SK-N-MC (cell line): ENCODE measurements around the gene SLC25A24.

ENCODE experiments used
- DNase-seq: peaks from one replicate; pipeline ENCODE4 v3.0.0-alpha.2; 2011; ENCODE audit warnings: low read depth, low spot score
- H3K27ac ChIP-seq: fragments of 200-600 bp; sonication (generic); 2 replicates; pipeline ENCODE4 v1.5.1; 2016; ENCODE audit warnings: mixed run types
- H3K36me3 ChIP-seq: fragments of 200-600 bp; sonication (generic); 2 replicates; pipeline ENCODE4 v1.6.1; 2017; ENCODE audit warnings: antibody characterized with exemption, low read length, mixed read lengths; ENCODE audit not compliant: insufficient read depth
- H3K4me3 ChIP-seq: fragments of 200-600 bp; sonication (generic); 2 replicates; pipeline ENCODE4 v1.5.1; 2016
- H3K9ac ChIP-seq: fragments of 200-600 bp; sonication (generic); 2 replicates; pipeline ENCODE4 v1.8.0; 2017; ENCODE audit warnings: mixed run types, mixed read lengths; ENCODE audit not compliant: insufficient read length
- H3K9me3 ChIP-seq: fragments of 200-600 bp; sonication (generic); 2 replicates; pipeline ENCODE4 v1.6.1; 2017; ENCODE audit warnings: low read depth, mild to moderate bottlenecking, antibody characterized with exemption, low read length, moderate library complexity, mixed read lengths
- EZH2 ChIP-seq: fragments of 200-600 bp; sonication (generic); IDR thresholded peaks from one replicate; pipeline ENCODE4 v1.6.1; 2017; ENCODE audit warnings: antibody characterized with exemption
- FOXP2 ChIP-seq: optimal IDR thresholded peaks from 2 replicates; pipeline ENCODE3; 2011; ENCODE audit warnings: mild to moderate bottlenecking, moderate library complexity; ENCODE audit not compliant: insufficient read depth; ENCODE audit errors: extremely low read length, control extremely low read depth
- POLR2AphosphoS5 ChIP-seq: IDR thresholded peaks from 2 replicates; pipeline ENCODE4 v1.6.1; 2012; ENCODE audit warnings: mild to moderate bottlenecking, low read depth, low read length, borderline replicate concordance

The SLC25A24 gene

GRCh38 chr1:108085628-108086027 lies 114.5 kb downstream of the SLC25A24 start:
- DNase-seq, result no peak
- H3K9ac ChIP-seq, result no peak overlapping the region
- H3K9me3 ChIP-seq, result no peaks in the 10 kb centered on the region
- H3K4me3 ChIP-seq, result no peak overlapping the region
- no peak for TF ChIP-seq FOXP2
- TF ChIP-seq EZH2, result no peak
- TF ChIP-seq POLR2AphosphoS5, result no peak
- H3K27ac ChIP-seq, result no peak overlapping the region
- no peaks in the 10 kb centered on the region for H3K36me3 ChIP-seq

- no peak for DNase-seq
- no peak overlapping the region for H3K4me3 ChIP-seq
- H3K27ac ChIP-seq, result no peak overlapping the region
- no peak overlapping the region for H3K9ac ChIP-seq
- no peaks in the 10 kb centered on the region for H3K36me3 ChIP-seq
- H3K9me3 ChIP-seq, result no peaks in the 10 kb centered on the region
- TF ChIP-seq POLR2AphosphoS5 (no peak), EZH2 (no peak), FOXP2 (no peak)
These were observed 115.2 kb downstream of the SLC25A24 start for GRCh38 chr1:108084866-108085477.
